H1 (cell line): ENCODE results near the gene LSM6. TPM values are rescaled to one million over a fixed set of nuclear protein-coding genes. Genes with fewer than 3 reads are reported as not detected.

Experiments used
- CTCF ChIA-PET: fragments of 300-600 bp; sonication (Branson Sonifier 250); formaldehyde crosslinking; loops from one replicate; lab custom pipeline; 2021; ENCODE audit not compliant: partially characterized antibody; lab: Charles Lee
- POLR2A ChIA-PET: fragments of 300-600 bp; sonication (Branson Sonifier 250); formaldehyde crosslinking; loops from one replicate; lab custom pipeline; 2021; ENCODE audit warnings: inconsistent platforms; ENCODE audit not compliant: partially characterized antibody; lab: Charles Lee
- DNase-seq, 2 experiments: peaks; one replicate each; pipeline versions ENCODE4 v3.0.0 to v3.0.0-alpha.2; 2010 to 2022; ENCODE audit warnings: low spot score in 2 of 2, low read depth in 1 of 2, mixed read lengths in 1 of 2
- FAIRE-seq: peaks from 2 replicates; lab custom pipeline; 2011; peaks lifted over from hg19 to GRCh38; lab: Jason Lieb, UNC
- H2AFZ ChIP-seq: 2 replicates; pipeline ENCODE4 v1.8.1; 2012; ENCODE audit warnings: low read length, inconsistent platforms
- H2AK5ac ChIP-seq: 2 replicates; pipeline ENCODE4 v1.6.1; 2013; ENCODE audit warnings: low read depth, low read length
- H2BK120ac ChIP-seq: replicated peaks from 2 replicates; pipeline ENCODE3; 2013; ENCODE audit warnings: low read depth, low read length, inconsistent platforms
- H2BK12ac ChIP-seq: 2 replicates; pipeline ENCODE4 v1.6.1; 2013; ENCODE audit warnings: low read depth, low read length
- H2BK15ac ChIP-seq: 2 replicates; pipeline ENCODE4 v1.6.1; 2013; ENCODE audit warnings: low read length
- H2BK20ac ChIP-seq: 2 replicates; pipeline ENCODE4 v1.6.1; 2013; ENCODE audit warnings: low read length
- H2BK5ac ChIP-seq: 2 replicates; pipeline ENCODE4 v1.6.1; 2013; ENCODE audit warnings: low read depth, low read length
- H3K14ac ChIP-seq: 2 replicates; pipeline ENCODE4 v1.6.1; 2013; ENCODE audit warnings: inconsistent platforms; ENCODE audit not compliant: insufficient read length
- H3K18ac ChIP-seq: 2 replicates; pipeline ENCODE4 v1.6.1; 2013; ENCODE audit warnings: low read length; ENCODE audit errors: extremely low read depth
- H3K23ac ChIP-seq: 2 replicates; pipeline ENCODE4 v1.6.1; 2013; ENCODE audit warnings: inconsistent platforms; ENCODE audit not compliant: insufficient read length
- H3K23me2 ChIP-seq: 2 replicates; pipeline ENCODE4 v1.6.1; 2013; ENCODE audit warnings: low read depth, low read length
- H3K27ac ChIP-seq: 2 replicates; pipeline ENCODE4 v1.6.1; 2011; ENCODE audit warnings: low read depth, low read length, inconsistent platforms
- H3K27me3 ChIP-seq, 4 experiments: replicated peaks in 1 of 4; 1 replicate in 1 of 4; 2 replicates in 3 of 4; pipeline versions ENCODE4 v1.6.1 to v1.8.1; 2011 to 2013; ENCODE audit warnings: low read length in 3 of 4, mild to moderate bottlenecking in 3 of 4, inconsistent platforms in 2 of 4, mixed read lengths in 2 of 4, moderate library complexity in 1 of 4; ENCODE audit not compliant: control insufficient read depth in 3 of 4, insufficient read depth in 3 of 4; ENCODE audit errors: extremely low read depth in 1 of 4
- H3K36me3 ChIP-seq, 4 experiments: 2 replicates each; pipeline versions ENCODE4 v1.6.1 to v1.8.1; 2011 to 2013; ENCODE audit warnings: mild to moderate bottlenecking in 4 of 4, low read length in 3 of 4, moderate library complexity in 2 of 4, control low read depth in 1 of 4, inconsistent platforms in 1 of 4; ENCODE audit not compliant: insufficient read depth in 4 of 4, control insufficient read depth in 2 of 4
- H3K4ac ChIP-seq: replicated peaks from 2 replicates; pipeline ENCODE3; 2013; ENCODE audit warnings: low read length, low read depth, mixed read lengths, inconsistent platforms; ENCODE audit not compliant: insufficient read length
- H3K4me1 ChIP-seq, 4 experiments: replicated peaks in 1 of 4; 1 replicate in 1 of 4; 2 replicates in 3 of 4; pipeline versions ENCODE4 v1.6.1 to v1.8.1; 2011 to 2013; ENCODE audit warnings: low read length in 3 of 4, inconsistent platforms in 2 of 4, mixed read lengths in 1 of 4; ENCODE audit not compliant: insufficient read depth in 4 of 4, control insufficient read depth in 3 of 4
- H3K4me2 ChIP-seq, 2 experiments: 2 replicates each; pipeline versions ENCODE4 v1.6.1 to v1.8.1; 2011 to 2013; ENCODE audit warnings: low read depth in 2 of 2, low read length in 2 of 2, control low read depth in 1 of 2, inconsistent platforms in 1 of 2, mild to moderate bottlenecking in 1 of 2; ENCODE audit not compliant: insufficient read depth in 1 of 2
- H3K4me3 ChIP-seq, 4 experiments: fragments of 200-600, 300-600 bp in 1 of 4; sonication (generic), shearing (Covaris generic), sonication (Bioruptor Twin) in 1 of 4; 2 replicates each; pipeline versions ENCODE4 v1.5.1 to v1.8.1; 2011 to 2016; ENCODE audit warnings: low read length in 4 of 4, low read depth in 3 of 4, control low read depth in 2 of 4, inconsistent platforms in 2 of 4, mild to moderate bottlenecking in 2 of 4, mixed read lengths in 1 of 4, moderate library complexity in 1 of 4; ENCODE audit not compliant: insufficient read depth in 2 of 4; ENCODE audit errors: extremely low read depth in 1 of 4
- H3K56ac ChIP-seq: replicated peaks from 2 replicates; pipeline ENCODE3; 2013; ENCODE audit warnings: low read depth, mild to moderate bottlenecking, mixed read lengths, low read length, inconsistent platforms; ENCODE audit not compliant: insufficient read length
- H3K79me1 ChIP-seq: 2 replicates; pipeline ENCODE4 v1.6.1; 2013; ENCODE audit warnings: low read depth, low read length, control low read depth
- H3K79me2 ChIP-seq, 2 experiments: 2 replicates each; pipeline versions ENCODE4 v1.6.1 to v1.8.1; 2012 to 2013; ENCODE audit warnings: low read length in 2 of 2, mild to moderate bottlenecking in 2 of 2, inconsistent platforms in 1 of 2; ENCODE audit not compliant: insufficient read depth in 2 of 2, control insufficient read depth in 1 of 2
- H3K9ac ChIP-seq, 4 experiments: replicated peaks in 1 of 4; 1 replicate in 1 of 4; 2 replicates in 3 of 4; pipeline versions ENCODE4 v1.6.1 to v1.8.1; 2011 to 2013; ENCODE audit warnings: low read depth in 3 of 4, low read length in 3 of 4, control low read depth in 2 of 4, mild to moderate bottlenecking in 2 of 4, moderate library complexity in 2 of 4, inconsistent platforms in 1 of 4; ENCODE audit errors: extremely low read depth in 1 of 4
- H3K9me3 ChIP-seq, 2 experiments: 2 replicates each; pipeline versions ENCODE4 v1.6.1 to v1.8.1; 2012 to 2013; ENCODE audit warnings: mild to moderate bottlenecking in 2 of 2, moderate library complexity in 2 of 2, control low read depth in 1 of 2, inconsistent platforms in 1 of 2, low read depth in 1 of 2, low read length in 1 of 2, mixed read lengths in 1 of 2; ENCODE audit not compliant: insufficient read depth in 2 of 2
- H4K20me1 ChIP-seq, 2 experiments: replicated peaks in 1 of 2; 2 replicates each; pipeline versions ENCODE3 to v1.8.1; 2011 to 2013; ENCODE audit warnings: inconsistent platforms in 2 of 2, low read length in 2 of 2, mild to moderate bottlenecking in 1 of 2; ENCODE audit not compliant: insufficient read depth in 2 of 2, control insufficient read depth in 1 of 2
- H4K5ac ChIP-seq: 2 replicates; pipeline ENCODE4 v1.6.1; 2013; ENCODE audit warnings: low read length, low read depth, mixed read lengths, inconsistent platforms; ENCODE audit not compliant: insufficient read length
- H4K8ac ChIP-seq: 2 replicates; pipeline ENCODE4 v1.8.0; 2013; ENCODE audit warnings: mild to moderate bottlenecking, moderate library complexity, low read length, inconsistent platforms; ENCODE audit not compliant: insufficient read depth; ENCODE audit errors: extremely low read depth
- H4K91ac ChIP-seq: replicated peaks from 2 replicates; pipeline ENCODE3; 2013; ENCODE audit warnings: low read length, mixed read lengths, inconsistent platforms; ENCODE audit not compliant: insufficient read length
- ATF2 ChIP-seq: IDR thresholded peaks from 2 replicates; pipeline ENCODE4 v1.6.1; 2012; ENCODE audit warnings: low read length, inconsistent platforms
- CBX8 ChIP-seq: fragments of 300-800, 300-1000 bp; sonication (generic); IDR thresholded peaks from 2 replicates; pipeline ENCODE4 v1.7.1; 2016; ENCODE audit warnings: low read depth, low read length, borderline replicate concordance
- CEBPB ChIP-seq: IDR thresholded peaks from 2 replicates; pipeline ENCODE4 v1.6.1; 2012; ENCODE audit warnings: low read depth, low read length
- HDAC6 ChIP-seq: IDR thresholded peaks from one replicate; pipeline ENCODE4 v1.7.1; 2012; ENCODE audit warnings: low read depth, mild to moderate bottlenecking, inconsistent platforms, low read length, moderate library complexity
- JUND ChIP-seq: IDR thresholded peaks from 2 replicates; pipeline ENCODE4 v1.6.1; 2011; ENCODE audit warnings: mild to moderate bottlenecking, improper control_type of control experiment, low read length
- KDM1A ChIP-seq: fragments of 200-600, 300-600 bp; sonication (generic); IDR thresholded peaks from 2 replicates; pipeline ENCODE4 v1.7.1; 2016; ENCODE audit warnings: mild to moderate bottlenecking, low read length, borderline replicate concordance
- NRF1 ChIP-seq: IDR thresholded peaks from 2 replicates; pipeline ENCODE4 v1.6.1; 2011; ENCODE audit warnings: mild to moderate bottlenecking, low read depth, low read length, improper control_type of control experiment
- POLR2A ChIP-seq, 2 experiments: IDR thresholded peaks; 1 replicate in 1 of 2; 2 replicates in 1 of 2; pipeline ENCODE4 v1.6.1; 2011; ENCODE audit warnings: low read depth in 2 of 2, low read length in 2 of 2, mild to moderate bottlenecking in 2 of 2; ENCODE audit errors: control extremely low read depth in 1 of 2
- TEAD4 ChIP-seq: IDR thresholded peaks from 2 replicates; pipeline ENCODE4 v1.6.1; 2012; ENCODE audit warnings: low read depth, low read length, inconsistent platforms, mixed read lengths
- WGBS, 2 experiments: shearing (Covaris generic) in 1 of 2; methylation state at CpG; one replicate each; pipeline versions ENCODE4 v1.1.6 to v1.1.7; 2013 to 2015; ENCODE audit warnings: low lambda C conversion rate in 2 of 2, mixed read lengths in 2 of 2, inconsistent platforms in 1 of 2, low coverage in 1 of 2, missing lambda C conversion rate in 1 of 2; ENCODE audit not compliant: insufficient replicate concordance in 2 of 2, insufficient coverage in 1 of 2, insufficient read length in 1 of 2; ENCODE audit errors: extremely low coverage in 1 of 2, missing lambda C conversion rate in 1 of 2; 5-methylcytosine and 5-hydroxymethylcytosine counted together
- polyA plus RNA-seq, 7 experiments: library from polyadenylated mRNA; depleted of rRNA in 3 of 7; stranded (reverse) in 5 of 7; unstranded in 2 of 7; fragments of >200 nt in 5 of 7; fragments of 200-250 nt in 2 of 7; gene quantifications; 1 replicate in 5 of 7; 2 replicates in 1 of 7; 4 replicates in 1 of 7; pipeline versions ENCODE4 v1.2.1 to v1.2.3, GENCODE V29; 2011 to 2013; ENCODE audit warnings: missing spikeins in 2 of 7, mixed read lengths in 2 of 7
- total RNA-seq: library from RNA; stranded (reverse); fragmentation: NEBNext Ultra II Directional; extraction: Animal tissue kit (Norgen Biotek cat#: 25700); gene quantifications from 2 replicates; pipeline ENCODE4 v1.2.1, GENCODE V29; 2021
- TF ChIP-seq, protein P1 (sequence below): IDR thresholded peaks from 2 replicates; pipeline ENCODE4 v1.6.1; 2012; ENCODE audit warnings: inconsistent platforms
- TF ChIP-seq, protein P2 (sequence below), 3 experiments: IDR thresholded peaks; 1 replicate in 2 of 3; 2 replicates in 1 of 3; pipeline versions ENCODE4 v1.5.1 to v1.6.1; 2011; ENCODE audit warnings: low read length in 3 of 3, mild to moderate bottlenecking in 3 of 3, inconsistent platforms in 2 of 3, low read depth in 1 of 3, moderate library complexity in 1 of 3; ENCODE audit not compliant: insufficient read depth in 1 of 3; ENCODE audit errors: control extremely low read depth in 1 of 3

Gene LSM6
- total and polyA plus RNA-seq, 2 of the 8 experiments (the other 6 are each of a cell fraction or from before 2014, with no cell fraction given) = 40.2 to 63.4 TPM

GRCh38 chr4:146238107-146238506, 62.6 kb downstream of the LSM6 start:
- Histone ChIP-seq H3K56ac (no peak overlapping the region), H2BK120ac (no peak overlapping the region), H4K8ac (no peak overlapping the region), H2AK5ac (no peak overlapping the region), H3K18ac (no peak overlapping the region), H3K4me3 (no peak overlapping the region), H3K27ac (no peak overlapping the region), H4K5ac (no peak overlapping the region), H3K4me1 (peaks cover 0 to 3% (median 0%) of the 10 kb centered on the region in 4 experiments; a peak in 1 of 7 replicates), H3K23me2 (no peaks in the 10 kb centered on the region), H2BK20ac (no peak overlapping the region), H4K20me1 (no peaks in the 10 kb centered on the region), H3K9me3 (no peaks in the 10 kb centered on the region), H4K91ac (no peak overlapping the region), H3K14ac (no peak overlapping the region), H2BK5ac (no peak overlapping the region), H3K4ac (no peak overlapping the region), H2BK12ac (no peak overlapping the region), H2BK15ac (no peak overlapping the region), H3K79me1 (no peaks in the 10 kb centered on the region), H3K23ac (no peak overlapping the region), H3K9ac (no peak overlapping the region), H3K36me3 (no peaks in the 10 kb centered on the region), H2AFZ (no peak overlapping the region), H3K4me2 (no peak overlapping the region), H3K79me2 (no peaks in the 10 kb centered on the region), H3K27me3 (no peaks in the 10 kb centered on the region)
- no peak for DNase-seq
- 89% methylated on average over 3 of the region's 3 CpGs; no CpG with 5 or more reads in 1 of the 2 experiments for WGBS, 2 experiments
- POLR2A ChIA-PET = no interaction called here
- CTCF ChIA-PET = interaction anchor here (0.7 to 1.6 kb wide), 3 partner anchors 10 to 714 kb away, joined by 3 to 4 read pairs (median 4); no protein-coding TSS in a partner anchor
- no peak for FAIRE-seq
- TF ChIP-seq, protein P1, sequence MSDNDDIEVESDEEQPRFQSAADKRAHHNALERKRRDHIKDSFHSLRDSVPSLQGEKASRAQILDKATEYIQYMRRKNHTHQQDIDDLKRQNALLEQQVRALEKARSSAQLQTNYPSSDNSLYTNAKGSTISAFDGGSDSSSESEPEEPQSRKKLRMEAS = no peak
- TF ChIP-seq JUND = no peak
- TF ChIP-seq, protein P2, sequence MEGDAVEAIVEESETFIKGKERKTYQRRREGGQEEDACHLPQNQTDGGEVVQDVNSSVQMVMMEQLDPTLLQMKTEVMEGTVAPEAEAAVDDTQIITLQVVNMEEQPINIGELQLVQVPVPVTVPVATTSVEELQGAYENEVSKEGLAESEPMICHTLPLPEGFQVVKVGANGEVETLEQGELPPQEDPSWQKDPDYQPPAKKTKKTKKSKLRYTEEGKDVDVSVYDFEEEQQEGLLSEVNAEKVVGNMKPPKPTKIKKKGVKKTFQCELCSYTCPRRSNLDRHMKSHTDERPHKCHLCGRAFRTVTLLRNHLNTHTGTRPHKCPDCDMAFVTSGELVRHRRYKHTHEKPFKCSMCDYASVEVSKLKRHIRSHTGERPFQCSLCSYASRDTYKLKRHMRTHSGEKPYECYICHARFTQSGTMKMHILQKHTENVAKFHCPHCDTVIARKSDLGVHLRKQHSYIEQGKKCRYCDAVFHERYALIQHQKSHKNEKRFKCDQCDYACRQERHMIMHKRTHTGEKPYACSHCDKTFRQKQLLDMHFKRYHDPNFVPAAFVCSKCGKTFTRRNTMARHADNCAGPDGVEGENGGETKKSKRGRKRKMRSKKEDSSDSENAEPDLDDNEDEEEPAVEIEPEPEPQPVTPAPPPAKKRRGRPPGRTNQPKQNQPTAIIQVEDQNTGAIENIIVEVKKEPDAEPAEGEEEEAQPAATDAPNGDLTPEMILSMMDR (IDR thresholded peaks at IDR 0.05; ENCODE audit: control extremely low read depth in 1 of 3, insufficient read depth in 1 of 3, low read depth in 1 of 3, low read length in 3 of 3) = no peak
- no peak for TF ChIP-seq ATF2
- no peak for TF ChIP-seq HDAC6
- no peak for TF ChIP-seq TEAD4
- TF ChIP-seq POLR2A (IDR thresholded peaks at IDR 0.05; ENCODE audit: control extremely low read depth in 1 of 2, low read depth in 2 of 2, low read length in 2 of 2) = no peak
- no peak for TF ChIP-seq KDM1A
- no peak for TF ChIP-seq CEBPB
- TF ChIP-seq CBX8 = no peak
- no peak for TF ChIP-seq NRF1
